ENCODE results near the gene STXBP5L. TPM values are rescaled to one million over a fixed set of nuclear protein-coding genes. Genes with fewer than 3 reads are reported as not detected.

The STXBP5L gene
- total and polyA plus RNA-seq, 10 of the 15 experiments (the other 5 are each of a cell fraction or from before 2014, with no cell fraction given), result under 0.01 to 0.08 (median 0.04) TPM; not detected in 6

- no TSS peak for BruUV-seq (replicated peaks)
- Histone ChIP-seq H3K79me2 (ENCODE audit: control insufficient read depth, insufficient read depth, low read length) (no peaks in the 10 kb centered on the region), H3K27me3 (replicated peaks in 1 of 2; ENCODE audit: control insufficient read depth in 2 of 2, insufficient read depth in 2 of 2, low read length in 1 of 2) (no peaks in the 10 kb centered on the region), H3K9ac (ENCODE audit: control insufficient read depth, insufficient read depth, low read length) (no peak overlapping the region), H3K4me1 (ENCODE audit: control insufficient read depth, insufficient read depth, low read length) (no peaks in the 10 kb centered on the region), H2AFZ (ENCODE audit: control insufficient read depth, low read depth, low read length) (no peak overlapping the region), H3K27ac (ENCODE audit: control insufficient read depth, insufficient read depth) (no peak overlapping the region), H3K4me3 (no peak overlapping the region), H3K9me3 (replicated peaks; ENCODE audit: control insufficient read depth, insufficient read depth, low read length) (no peaks in the 10 kb centered on the region), H3K36me3 (ENCODE audit: control insufficient read depth in 2 of 2, insufficient read depth in 2 of 2, low read length in 1 of 2) (no peaks in the 10 kb centered on the region), H4K20me1 (ENCODE audit: control insufficient read depth, insufficient read depth) (no peaks in the 10 kb centered on the region), H3K4me2 (ENCODE audit: control insufficient read depth, insufficient read depth) (no peak overlapping the region)
- no peak for TF ChIP-seq NFIC (IDR thresholded peaks at IDR 0.05; ENCODE audit: low read depth, low read length)
- no peak for TF ChIP-seq BCLAF1 (IDR thresholded peaks at IDR 0.05)
- TF ChIP-seq HDAC2 (IDR thresholded peaks at IDR 0.05), result no peak
- TF ChIP-seq HDGF (IDR thresholded peaks at IDR 0.05), result no peak
- no peak for TF ChIP-seq MTA2 (IDR thresholded peaks at IDR 0.05; ENCODE audit: low read depth)
- no peak for TF ChIP-seq SMC3 (IDR thresholded peaks at IDR 0.05; ENCODE audit: borderline replicate concordance, low read length)
- no peak for TF ChIP-seq TARDBP (IDR thresholded peaks at IDR 0.05; ENCODE audit: borderline replicate concordance)
- no peak for TF ChIP-seq HCFC1 (IDR thresholded peaks at IDR 0.05; ENCODE audit: low read length)
- no peak for TF ChIP-seq FOS (IDR thresholded peaks at IDR 0.05; ENCODE audit: borderline replicate concordance, extremely low read depth, insufficient read length)
- intact Hi-C loops (cut with micrococcal nuclease; ENCODE audit: unreplicated experiment), result no loop called here
- ChIA-PET CTCF (no interaction called here), RAD21 (ENCODE audit: unreplicated experiment) (no interaction called here), SMC1A (ENCODE audit: uncharacterized antibody, unreplicated experiment) (interaction anchor here (0.8 to 1.0 kb wide), 2 partner anchors 12 to 24 kb away, joined by 3 read pairs; no protein-coding TSS in a partner anchor), POLR2A (no interaction called here)
- FAIRE-seq, result no peak
- in situ Hi-C loops (cut with MboI), result no loop called here
- no peak for DNase-seq (ENCODE audit: low read depth, low spot score)
- no peak for ATAC-seq
Measured at GRCh38 chr3:120892921-120893320, 15.1 kb upstream of the STXBP5L start.
